Vagina (tissue), 2 donors: ENCODE measurements around the gene ARFGAP2.

Source experiments
- CTCF ChIP-seq, 3 experiments: fragments of 450-650 bp in 2 of 3; fragments of 200-600 bp in 1 of 3; sonication (generic) in 1 of 3; IDR thresholded peaks; one replicate each; pipeline ENCODE4 v1.5.1; 2017 to 2019; ENCODE audit warnings: antibody characterized with exemption in 3 of 3, mild to moderate bottlenecking in 2 of 3, moderate library complexity in 2 of 3
- POLR2A ChIP-seq, 2 donors: fragments of 450-650 bp; IDR thresholded peaks; one replicate each; pipeline ENCODE4 v1.6.1; 2017; ENCODE audit warnings: antibody characterized with exemption in 2 of 2, mild to moderate bottlenecking in 2 of 2, moderate library complexity in 2 of 2
- POLR2AphosphoS5 ChIP-seq, 2 donors: sonication (generic); formaldehyde crosslinking; IDR thresholded peaks; one replicate each; pipeline ENCODE4 v1.9.0; 2017; ENCODE audit warnings: antibody characterized with exemption in 2 of 2, mild to moderate bottlenecking in 2 of 2, low read depth in 1 of 2; ENCODE audit not compliant: insufficient read depth in 1 of 2

- no peak for TF ChIP-seq POLR2AphosphoS5 (IDR thresholded peaks at IDR 0.05; ENCODE audit: insufficient read depth in 1 of 2, low read depth in 1 of 2)
- TF ChIP-seq CTCF (IDR thresholded peaks at IDR 0.05): no peak
- no peak for TF ChIP-seq POLR2A (IDR thresholded peaks at IDR 0.05)
Measured at GRCh38 chr11:47215366-47215910, 38.8 kb upstream of the ARFGAP2 start.
